HG03039 (cell line): Measurements from ENCODE around the gene CNOT6L.
"Not testable (repeated sequence)": the region's sequence is repeated elsewhere in the genome, so short reads cannot be mapped to it uniquely, and the experiment has no call there.

Experiments used
- ATAC-seq: cut with Tn5 transposase; IDR thresholded peaks from one replicate; pipeline ENCODE4 v1.9.1; 2021; ENCODE audit warnings: mild to moderate bottlenecking, moderate library complexity; ENCODE audit not compliant: unreplicated experiment

The CNOT6L gene

DNA sequence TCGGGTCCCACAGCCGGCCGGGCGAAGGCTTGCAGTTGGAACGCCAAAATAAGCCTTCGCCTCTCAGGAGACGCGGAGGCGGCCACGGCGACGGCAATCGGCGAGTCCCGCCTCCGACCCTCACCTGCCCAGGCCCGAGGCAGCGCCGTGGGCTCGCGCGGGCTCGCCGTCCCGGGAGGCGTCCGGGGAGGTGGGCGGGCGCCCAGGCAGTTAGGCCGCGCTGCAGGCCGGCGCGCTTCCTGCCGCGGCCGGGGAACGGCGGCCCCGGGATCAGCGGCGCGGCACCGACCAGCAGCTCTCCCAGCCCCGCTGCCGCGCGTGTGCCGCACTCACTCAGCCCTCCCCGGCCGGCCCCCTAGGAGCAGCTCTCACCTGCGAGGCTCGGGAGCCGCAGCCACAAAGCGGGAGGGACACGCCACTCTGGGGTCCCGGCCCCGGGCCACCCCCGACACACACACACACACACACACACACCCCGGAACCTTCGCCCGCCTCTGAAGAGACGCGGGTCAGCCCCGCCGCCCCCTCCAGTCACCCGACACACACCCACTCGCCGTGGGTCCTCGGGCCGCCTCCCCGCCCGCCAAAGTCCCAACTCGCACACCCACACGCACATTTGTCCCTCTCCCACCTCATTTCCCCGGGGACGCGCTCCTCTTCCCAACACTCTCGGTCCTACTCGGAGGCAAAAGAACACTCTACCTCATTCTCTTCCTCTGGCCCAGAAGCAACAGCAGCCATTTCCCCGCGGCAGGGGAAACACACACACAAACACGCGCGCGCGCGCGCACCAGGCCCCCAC lies at the start of gene CNOT6L:
Gene CNOT6L, minus strand, starts transcription at position 767 of the 802 bp plus-strand sequence. Its CDS starts 60 bp downstream, at position 707.
- peak; percentile 32 for ATAC-seq

DNA sequence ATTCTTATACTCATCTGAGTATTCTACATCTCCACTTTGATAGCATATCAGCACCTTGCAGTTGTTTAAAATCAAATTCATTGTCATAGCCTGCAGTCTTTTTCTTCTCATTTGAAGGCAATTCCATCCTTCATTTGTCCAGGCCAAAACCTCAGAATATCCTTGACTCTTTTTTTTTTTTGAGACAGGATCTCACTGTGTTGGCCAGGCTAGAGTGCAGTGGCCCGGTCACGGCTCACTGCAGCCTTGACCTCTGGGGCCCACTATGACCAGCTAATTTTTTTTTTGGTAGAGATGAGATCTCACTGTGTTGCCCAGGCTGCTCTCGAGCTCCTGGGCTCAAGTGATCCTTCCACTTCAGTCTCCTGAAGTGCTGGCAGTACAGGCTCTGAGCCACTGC lies 46.1 kb upstream of the CNOT6L start:
- ATAC-seq, result no peak

- not testable (repeated sequence) for ATAC-seq
These were observed 44.2 kb upstream of the CNOT6L start for GRCh38 chr4:77863341-77863740.

- ATAC-seq, result peak; percentile 84
These were observed 43.5 kb upstream of the CNOT6L start, which contains the start of gene MRPL1 for GRCh38 chr4:77862478-77863216. TSS of gene MRPL1 (plus strand) at chr4:77862830. CDS start at chr4:77862849, 19 bp downstream.

DNA sequence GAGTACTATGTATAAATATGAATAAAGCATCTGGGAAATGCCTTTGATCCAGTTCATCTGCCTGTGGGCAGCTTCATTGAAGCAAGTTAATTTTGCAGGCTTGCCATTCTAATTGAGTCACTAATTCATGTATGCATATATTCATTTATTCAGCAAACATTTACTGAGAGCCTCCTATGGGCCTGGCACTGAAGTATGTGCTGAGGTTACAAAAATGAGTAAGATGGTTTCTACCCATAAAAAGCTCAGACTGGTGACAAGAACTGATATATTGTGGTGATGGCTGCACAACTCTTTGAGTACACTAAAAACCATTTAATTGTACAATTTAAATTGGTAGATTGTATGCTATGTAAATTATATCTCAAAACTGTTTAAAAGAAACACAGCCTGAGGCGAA lies 42.3 kb upstream of the CNOT6L start:
- ATAC-seq, result no peak

DNA sequence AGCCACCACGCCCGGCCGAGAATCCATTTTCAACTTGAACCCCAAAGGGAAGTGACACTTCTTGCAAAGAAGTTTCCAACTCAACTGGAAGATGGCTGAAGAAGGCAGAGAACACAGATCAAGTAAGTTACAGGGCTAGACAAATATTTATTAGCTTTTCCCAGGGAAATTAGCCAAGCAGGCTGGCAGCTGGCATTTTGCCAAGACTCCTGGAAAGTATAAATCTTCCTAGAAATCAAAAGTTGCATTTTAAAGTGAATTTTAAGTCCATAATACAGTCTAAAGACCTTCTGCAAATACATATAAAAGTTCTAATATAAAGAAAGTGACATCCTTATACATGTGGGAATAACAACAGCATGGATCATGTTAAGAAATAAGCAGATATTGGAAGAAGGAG lies 40.1 kb upstream of the CNOT6L start:
- no peak for ATAC-seq

DNA sequence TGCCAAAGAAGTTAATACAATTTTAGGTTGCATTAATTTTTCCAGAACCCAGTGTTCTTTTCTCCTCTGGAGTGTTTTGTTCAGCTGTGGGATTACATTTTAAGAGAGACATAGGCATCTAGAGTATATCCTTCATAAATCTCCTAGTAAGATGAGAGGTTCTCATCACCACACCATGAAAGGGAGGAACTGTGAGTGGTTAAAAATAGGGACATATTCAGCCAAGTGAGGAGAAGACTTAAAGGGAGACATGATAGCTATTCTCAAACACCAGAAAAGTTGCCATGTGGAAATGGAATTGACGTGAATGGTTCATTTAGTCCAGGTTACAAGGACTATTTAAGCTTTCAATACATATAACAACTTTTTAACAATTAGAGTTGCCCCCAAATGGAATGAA lies 37.0 kb upstream of the CNOT6L start:
- ATAC-seq, result no peak

DNA sequence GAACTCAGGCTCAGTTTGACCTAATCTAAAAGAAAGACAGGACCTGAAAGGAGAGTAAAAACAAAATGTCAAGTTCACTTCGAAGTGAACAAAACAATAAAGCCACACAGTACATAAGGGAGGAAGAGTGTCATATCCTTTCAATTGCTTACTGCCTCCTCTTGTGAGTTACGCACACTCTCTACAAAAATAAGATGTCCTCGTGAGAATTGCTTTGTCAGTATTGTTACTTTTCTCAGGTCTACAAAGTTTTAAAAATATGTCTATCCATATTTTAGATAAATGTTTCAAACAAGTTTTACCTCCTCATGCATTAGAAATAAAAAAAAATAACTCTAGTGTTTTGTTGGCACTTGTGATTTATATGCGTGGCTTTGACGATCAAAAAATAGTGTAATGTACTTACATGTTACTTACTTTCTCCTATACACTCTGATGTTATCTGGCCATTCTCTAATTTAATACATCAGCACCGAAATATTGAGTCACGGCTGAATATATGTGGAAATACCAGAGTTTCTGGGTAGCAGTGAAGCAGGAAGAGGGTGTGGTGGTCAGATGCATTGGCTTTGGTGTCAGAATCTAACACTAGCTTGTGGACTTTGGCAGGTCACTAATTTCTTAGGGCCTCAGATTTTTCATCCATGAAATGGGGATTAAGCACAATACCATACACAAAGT lies 35.4 kb upstream of the CNOT6L start:
- no peak for ATAC-seq

DNA sequence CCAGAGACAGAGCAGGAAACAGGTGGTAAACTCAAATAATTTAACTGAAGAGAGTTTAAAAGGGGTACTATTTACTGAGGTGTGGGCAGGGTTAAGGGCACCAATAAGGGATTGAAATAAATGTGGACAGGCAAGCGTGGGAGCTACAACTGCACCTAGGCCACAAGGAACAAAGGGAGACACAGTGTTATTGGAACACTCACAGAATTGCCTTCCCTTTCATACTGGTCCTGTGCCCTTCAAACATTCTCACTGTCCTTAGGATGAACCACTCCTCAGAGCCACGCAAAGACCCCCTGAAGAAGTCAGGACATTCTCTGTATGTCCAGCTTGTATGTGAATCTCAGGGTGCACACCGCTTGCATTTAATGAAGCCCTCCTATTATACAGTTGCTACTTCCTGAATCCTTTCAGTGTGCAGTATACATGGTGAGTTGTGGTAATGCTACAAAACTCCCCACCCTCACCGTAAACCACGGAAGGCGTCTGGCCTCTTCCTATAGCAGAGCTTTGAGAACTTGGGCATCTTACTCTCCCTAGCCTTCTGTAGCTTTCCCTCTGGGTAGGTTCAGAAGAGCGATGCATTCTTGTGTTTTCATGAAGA lies 33.8 kb upstream of the CNOT6L start:
- peak; percentile 84 for ATAC-seq

- ATAC-seq, result no peak
These were observed 30.3 kb upstream of the CNOT6L start for GRCh38 chr4:77849278-77849965.

DNA sequence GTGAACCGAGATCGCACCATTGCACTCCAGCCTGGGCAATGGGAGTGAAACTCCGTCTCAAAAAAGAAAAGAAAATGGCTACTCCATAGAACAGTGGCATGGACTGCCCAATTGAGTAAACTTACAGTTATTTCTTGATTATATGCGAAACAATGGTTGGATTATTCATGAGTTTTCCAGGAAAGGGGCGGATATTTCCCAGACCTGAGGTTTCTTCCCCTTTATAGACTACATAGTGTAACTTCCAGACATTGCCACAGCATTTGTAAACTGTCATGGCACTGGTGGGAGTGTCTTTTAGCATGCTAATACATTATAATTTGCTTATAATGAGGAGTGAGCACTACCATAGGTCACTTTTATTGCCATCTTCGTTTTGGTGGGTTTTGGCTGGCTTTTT lies 29.3 kb upstream of the CNOT6L start:
- ATAC-seq, result no peak

DNA sequence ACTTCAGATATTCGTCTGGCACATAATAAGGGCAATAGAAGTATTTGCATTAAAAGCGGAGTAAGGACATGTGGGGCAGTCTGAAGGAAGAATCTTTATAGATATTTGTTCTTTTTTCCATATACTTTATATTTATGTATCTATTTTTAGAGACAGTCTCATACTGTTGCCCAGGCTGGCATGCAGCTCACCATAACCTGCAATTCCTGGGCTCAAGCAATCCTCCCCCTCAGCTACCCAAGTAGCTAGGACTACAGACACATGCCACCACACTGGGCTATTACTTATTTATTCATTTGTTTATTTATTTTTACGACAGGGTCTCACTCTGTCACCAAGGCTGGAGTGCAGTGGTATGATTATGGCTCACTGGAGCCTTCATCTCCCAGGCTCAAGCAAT lies 26.8 kb upstream of the CNOT6L start:
- ATAC-seq, result no peak

- no peak for ATAC-seq
These were observed 26.2 kb upstream of the CNOT6L start for GRCh38 chr4:77845400-77845799.

GRCh38 chr4:77844363-77844762 lies 25.2 kb upstream of the CNOT6L start:
- ATAC-seq, result no peak

DNA sequence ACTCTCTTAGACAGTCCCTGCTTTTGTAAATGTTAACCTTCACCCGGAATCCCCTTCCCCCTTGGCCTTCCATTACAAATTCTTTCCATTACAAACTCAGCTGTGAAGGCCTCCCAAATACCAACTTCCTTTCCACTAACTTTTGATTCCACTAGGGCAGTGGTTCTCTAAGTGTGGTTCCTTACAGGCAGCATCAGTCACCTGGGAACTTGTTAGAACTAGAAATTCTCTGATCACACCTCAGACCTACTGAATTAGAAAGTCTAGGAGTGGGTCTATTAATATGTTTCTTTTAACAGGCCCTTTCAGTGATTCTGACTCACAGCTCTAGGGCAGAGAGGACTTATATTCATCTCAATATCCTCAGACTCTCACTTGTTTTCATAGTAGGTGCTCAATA lies 24.5 kb upstream of the CNOT6L start:
- no peak for ATAC-seq

GRCh38 chr4:77834403-77834802 lies 15.2 kb upstream of the CNOT6L start:
- ATAC-seq, result no peak

- ATAC-seq, result no peak
These were observed 14.1 kb upstream of the CNOT6L start for GRCh38 chr4:77833126-77833724.

- no peak for ATAC-seq
These were observed 8.2 kb upstream of the CNOT6L start for GRCh38 chr4:77827343-77827742.

GRCh38 chr4:77826275-77826674 lies 7.1 kb upstream of the CNOT6L start:
- no peak for ATAC-seq

DNA sequence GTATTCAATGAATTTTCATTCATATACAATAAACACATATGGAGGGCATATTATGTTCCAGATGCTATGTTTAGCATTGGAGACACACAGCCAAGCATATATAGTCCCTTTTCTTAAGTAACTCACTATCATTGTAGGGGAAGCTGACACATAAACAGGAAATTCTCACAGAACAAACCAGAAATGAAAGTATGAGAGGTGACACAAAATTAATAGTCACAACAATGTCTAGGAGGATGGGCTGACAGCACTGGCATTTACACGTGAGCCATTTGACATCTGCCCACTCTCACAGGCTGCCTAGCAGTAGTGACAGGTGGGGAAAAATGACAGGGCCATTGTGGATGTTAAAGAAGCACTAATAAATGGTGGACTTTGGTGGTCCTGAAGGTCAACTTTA lies 2.6 kb upstream of the CNOT6L start:
- ATAC-seq, result no peak
